8988T (cell line): ENCODE results near the gene OR56B1.
"Not testable (repeated sequence)": the region's sequence is repeated elsewhere in the genome, so short reads cannot be mapped to it uniquely, and the experiment has no call there.

ENCODE experiments used
- DNase-seq: peaks from one replicate; pipeline ENCODE4 v3.0.0; 2011

OR56B1 gene

GRCh38 chr11:5736396-5736795, at the start of gene OR56B1:
OR56B1 (plus strand) TSS chr11:5736448; CDS start chr11:5736517, 69 bp downstream.
- DNase-seq, result no peak

GRCh38 chr11:5688482-5688881, 47.8 kb upstream of the OR56B1 start:
- DNase-seq, result no peak

- DNase-seq, result no peak
Observed at GRCh38 chr11:5689551-5689983, 46.7 kb upstream of the OR56B1 start, which contains the start of gene TRIM22. TRIM22 (plus strand) TSS chr11:5689790; CDS start chr11:5696233, 6,443 bp downstream.

- DNase-seq, result no peak
Observed at GRCh38 chr11:5690216-5690615, 46.0 kb upstream of the OR56B1 start.

- no peak for DNase-seq
Observed at GRCh38 chr11:5690736-5691135, 45.5 kb upstream of the OR56B1 start.

- not testable (repeated sequence) for DNase-seq
Observed at GRCh38 chr11:5691238-5691963, 44.8 kb upstream of the OR56B1 start.

- DNase-seq, result no peak
Observed at GRCh38 chr11:5691964-5692361, 44.3 kb upstream of the OR56B1 start.

- DNase-seq, result no peak
Observed at GRCh38 chr11:5694642-5695041, 41.6 kb upstream of the OR56B1 start.

GRCh38 chr11:5695580-5695979, 40.7 kb upstream of the OR56B1 start:
- no peak for DNase-seq

GRCh38 chr11:5696210-5696609, 40.0 kb upstream of the OR56B1 start:
- no peak for DNase-seq

- no peak for DNase-seq
Observed at GRCh38 chr11:5698281-5698680, 38.0 kb upstream of the OR56B1 start.

- no peak for DNase-seq
Observed at GRCh38 chr11:5700421-5701054, 35.7 kb upstream of the OR56B1 start.

- DNase-seq, result no peak
Observed at GRCh38 chr11:5701055-5701577, 35.1 kb upstream of the OR56B1 start.

- DNase-seq, result no peak
Observed at GRCh38 chr11:5703741-5704536, 32.3 kb upstream of the OR56B1 start.

GRCh38 chr11:5705688-5706087, 30.6 kb upstream of the OR56B1 start:
- no peak for DNase-seq

- no peak for DNase-seq
Observed at GRCh38 chr11:5712507-5712906, 23.7 kb upstream of the OR56B1 start.

GRCh38 chr11:5713695-5714094, 22.6 kb upstream of the OR56B1 start:
- no peak for DNase-seq

- not testable (repeated sequence) for DNase-seq
Observed at GRCh38 chr11:5716518-5716917, 19.7 kb upstream of the OR56B1 start.

GRCh38 chr11:5719703-5720495, 16.3 kb upstream of the OR56B1 start:
- no peak for DNase-seq

- DNase-seq, result no peak
Observed at GRCh38 chr11:5722622-5723021, 13.6 kb upstream of the OR56B1 start.

- no peak for DNase-seq
Observed at GRCh38 chr11:5726351-5726750, 9.9 kb upstream of the OR56B1 start.

GRCh38 chr11:5727691-5728090, 8.6 kb upstream of the OR56B1 start:
- no peak for DNase-seq

- DNase-seq, result no peak
Observed at GRCh38 chr11:5737091-5737490, 843 bp downstream of the OR56B1 start.
